ENCODE measurements around the gene FLNC. TPM values are rescaled to one million over a fixed set of nuclear protein-coding genes. Genes with fewer than 3 reads are reported as not detected.

FLNC gene
- total RNA-seq, 4 donors from 2014 or later: 21.3 to 234 (median 57.9) TPM

- H3K4me3 ChIP-seq: peak within 1 kb of the TSS; percentile 50 to 88 (median 74)
- in situ Hi-C loops (cut with MboI; ENCODE audit: low pct_ligation_motif_present in 1 of 4, low pct_unique_long_range_greater_than_20kb in 1 of 4, low sequenced_read_pairs in 3 of 4) (loop anchor here in 2 of 4 donors (25.0 kb wide), 2 partner anchors 99 to 251 kb away; no protein-coding TSS in a partner anchor), intact Hi-C loops (cut with DNase I; ENCODE audit: low total_unique reads) (no loop called here)
- H3K9me3 ChIP-seq: no peaks in the 10 kb centered on the region
- peaks cover 0 to 33% (median 13%) of the 10 kb centered on the region in 4 donors for H3K4me1 ChIP-seq
- peak; percentile 87 to 91 (median 88) for TF ChIP-seq POLR2AphosphoS5 (IDR thresholded peaks at IDR 0.05)
- peak in 2 of 5 experiments; percentile 27 to 29 for TF ChIP-seq CTCF (IDR thresholded peaks at IDR 0.05)
- no peak for TF ChIP-seq EP300 (IDR thresholded peaks at IDR 0.05; ENCODE audit: low read depth)
- peak; percentile 80 for TF ChIP-seq POLR2A (IDR thresholded peaks at IDR 0.05)
- peaks cover 0 to 5% (median 0%) of the 10 kb centered on the region in 4 donors for H3K36me3 ChIP-seq
- DNase-seq: peak; percentile 99
- 0% methylated on average over 11 to 51 of the region's 65 CpGs for WGBS, 2 donors (ENCODE audit: low coverage in 1 of 2)
- peak within 1 kb of the TSS; percentile 79 to 88 (median 88) for H3K27ac ChIP-seq
- no peaks in the 10 kb centered on the region for H3K27me3 ChIP-seq
These were observed 32.6 kb downstream of the FLNC start, which contains the start of gene ATP6V1F for GRCh38 chr7:128862571-128863432. ATP6V1F (plus strand) TSS chr7:128862856; CDS start chr7:128862905, 49 bp downstream.

- Histone ChIP-seq H3K4me3 (peak overlapping the region; percentile 50 to 88 (median 74)), H3K4me1 (peaks cover 2 to 36% (median 16%) of the 10 kb centered on the region in 4 donors), H3K36me3 (peaks cover 0 to 5% (median 0%) of the 10 kb centered on the region in 4 donors), H3K9me3 (no peaks in the 10 kb centered on the region), H3K27me3 (no peaks in the 10 kb centered on the region), H3K27ac (peak overlapping the region; percentile 79 to 88 (median 88))
- intact Hi-C loops (cut with DNase I; ENCODE audit: low total_unique reads) (no loop called here), in situ Hi-C loops (cut with MboI; ENCODE audit: low pct_ligation_motif_present in 1 of 4, low pct_unique_long_range_greater_than_20kb in 1 of 4, low sequenced_read_pairs in 3 of 4) (loop anchor here in 2 of 4 donors (25.0 kb wide), 2 partner anchors 99 to 251 kb away; no protein-coding TSS in a partner anchor)
- peak; percentile 45 for DNase-seq
- WGBS, 2 donors (ENCODE audit: low coverage in 1 of 2): 0% methylated on average over 6 of the region's 6 CpGs; no CpG with 5 or more reads in 1 of the 2 donors
- TF ChIP-seq POLR2A (IDR thresholded peaks at IDR 0.05) (no peak), CTCF (IDR thresholded peaks at IDR 0.05) (peak; percentile 39 to 63 (median 56)), POLR2AphosphoS5 (IDR thresholded peaks at IDR 0.05) (no peak)
These were observed 33.3 kb downstream of the FLNC start for GRCh38 chr7:128863433-128863989.

GRCh38 chr7:128865303-128865702 is 35.1 kb downstream of the FLNC start:
- intact Hi-C loops (cut with DNase I; ENCODE audit: low total_unique reads): no loop called here
- Histone ChIP-seq H3K36me3 (peaks cover 0 to 5% (median 0%) of the 10 kb centered on the region in 4 donors), H3K4me1 (peaks cover 8 to 38% (median 30%) of the 10 kb centered on the region in 4 donors), H3K27ac (no peak overlapping the region), H3K27me3 (no peaks in the 10 kb centered on the region), H3K9me3 (no peaks in the 10 kb centered on the region), H3K4me3 (no peak overlapping the region)
- WGBS, 2 donors (ENCODE audit: low coverage in 1 of 2): 71 to 94% methylated on average over 1 to 12 of the region's 12 CpGs
- DNase-seq: no peak
- in situ Hi-C loops (cut with MboI; ENCODE audit: low pct_ligation_motif_present in 1 of 4, low pct_unique_long_range_greater_than_20kb in 1 of 4, low sequenced_read_pairs in 3 of 4): loop anchor here in 2 of 4 donors (25.0 kb wide), 2 partner anchors 97 to 253 kb away; no protein-coding TSS in a partner anchor
- no peak for TF ChIP-seq EP300 (IDR thresholded peaks at IDR 0.05; ENCODE audit: low read depth)
- TF ChIP-seq POLR2AphosphoS5 (IDR thresholded peaks at IDR 0.05): no peak
- TF ChIP-seq CTCF (IDR thresholded peaks at IDR 0.05): no peak
